WTC11 (cell line): ENCODE data around the gene WRAP73. TPM values are rescaled to one million over a fixed set of nuclear protein-coding genes. Genes with fewer than 3 reads are reported as not detected.

Experiments used
- ATAC-seq: fragments of 200-7000 bp; cut with Tn5 transposase; 2 replicates; pipeline ENCODE4 v1.10.0; 2021; ENCODE audit warnings: mild to moderate bottlenecking, moderate library complexity
- CTCF ChIA-PET: fragments of 300-600 bp; sonication (Branson Sonifier 250); formaldehyde crosslinking; loops from one replicate; lab custom pipeline; 2021; ENCODE audit warnings: antibody characterized with exemption; lab: Charles Lee
- POLR2A ChIA-PET: fragments of 350-600 bp; sonication (Branson Sonifier 250); formaldehyde crosslinking; loops from one replicate; lab custom pipeline; 2021; ENCODE audit warnings: antibody characterized with exemption; lab: Charles Lee
- DNase-seq: peaks from one replicate; pipeline ENCODE4 v3.0.0; 2021; ENCODE audit warnings: low spot score
- H3K27ac Mint-ChIP-seq: 2 replicates; pipeline ENCODE4 v1.8.0; 2021; ENCODE audit warnings: mixed read lengths
- H3K27me3 Mint-ChIP-seq: 2 replicates; pipeline ENCODE4 v1.8.0; 2021; ENCODE audit warnings: low read depth, mild to moderate bottlenecking, moderate library complexity, mixed read lengths
- H3K36me3 Mint-ChIP-seq: 2 replicates; pipeline ENCODE4 v1.8.0; 2021; ENCODE audit warnings: mixed read lengths
- H3K4me1 Mint-ChIP-seq: 2 replicates; pipeline ENCODE4 v1.8.0; 2022; ENCODE audit warnings: mixed read lengths
- H3K4me3 Mint-ChIP-seq: 2 replicates; pipeline ENCODE4 v1.8.0; 2021; ENCODE audit warnings: mild to moderate bottlenecking, moderate library complexity, mixed read lengths
- H3K9me3 Mint-ChIP-seq: 2 replicates; pipeline ENCODE4 v1.8.0; 2021; ENCODE audit warnings: mixed read lengths
- CBFB ChIP-seq: sonication (generic); formaldehyde crosslinking; IDR thresholded peaks from 2 replicates; pipeline ENCODE4 v1.8.1; 2022; ENCODE audit warnings: mild to moderate bottlenecking, low read depth, missing genetic modification reagents
- HMGA2 ChIP-seq: fragments of 250-450 bp; sonication (Bioruptor Pico); IDR thresholded peaks from 2 replicates; pipeline ENCODE4 v1.4.0; 2021; ENCODE audit warnings: mild to moderate bottlenecking, moderate library complexity
- SMAD4 ChIP-seq: sonication (generic); formaldehyde crosslinking; IDR thresholded peaks from 2 replicates; pipeline ENCODE4 v1.8.0; 2022; ENCODE audit warnings: mild to moderate bottlenecking, missing genetic modification reagents
- ZBTB21 ChIP-seq: sonication (generic); formaldehyde crosslinking; IDR thresholded peaks from 2 replicates; pipeline ENCODE4 v1.8.1; 2023; ENCODE audit warnings: mild to moderate bottlenecking, missing genetic modification reagents, borderline replicate concordance
- ZNF121 ChIP-seq: sonication (generic); formaldehyde crosslinking; IDR thresholded peaks from 2 replicates; pipeline ENCODE4 v1.8.0; 2023; ENCODE audit warnings: missing genetic modification reagents
- ZNF671 ChIP-seq: fragments of 250-450 bp; sonication (Bioruptor Pico); IDR thresholded peaks from 2 replicates; pipeline ENCODE4 v1.8.0; 2021; ENCODE audit warnings: mild to moderate bottlenecking
- total RNA-seq: library from RNA; stranded (reverse); gene quantifications from 3 replicates; pipeline ENCODE4 v1.2.3, GENCODE V29; 2021
- TF ChIP-seq, protein P1 (sequence below): fragments of 250-450 bp; sonication (Bioruptor Pico); IDR thresholded peaks from 2 replicates; pipeline ENCODE4 v2.1.2; 2022; ENCODE audit warnings: mild to moderate bottlenecking, moderate library complexity
- TF ChIP-seq, protein P2 (sequence below): fragments of 250-450 bp; sonication (Bioruptor Pico); conservative IDR thresholded peaks from 2 replicates; pipeline ENCODE4 v1.9.0; 2021; ENCODE audit warnings: mild to moderate bottlenecking
- TF ChIP-seq, protein P3 (sequence below): fragments of 250-450 bp; sonication (Bioruptor Pico); IDR thresholded peaks from 2 replicates; pipeline ENCODE4 v1.9.0; 2021; ENCODE audit warnings: mild to moderate bottlenecking
- TF ChIP-seq, protein P4 (sequence below): sonication (generic); formaldehyde crosslinking; IDR thresholded peaks from 2 replicates; pipeline ENCODE4 v1.8.0; 2023; ENCODE audit warnings: missing genetic modification reagents, mild to moderate bottlenecking, borderline replicate concordance
- TF ChIP-seq, protein P5 (sequence below): sonication (generic); formaldehyde crosslinking; IDR thresholded peaks from 2 replicates; pipeline ENCODE4 v1.8.0; 2022; ENCODE audit warnings: mild to moderate bottlenecking, missing genetic modification reagents
- TF ChIP-seq, protein P6 (sequence below): sonication (generic); formaldehyde crosslinking; IDR thresholded peaks from 2 replicates; pipeline ENCODE4 v1.8.1; 2023; ENCODE audit warnings: mild to moderate bottlenecking, missing genetic modification reagents, moderate library complexity
- TF ChIP-seq, protein P7 (sequence below): sonication (generic); formaldehyde crosslinking; IDR thresholded peaks from 2 replicates; pipeline ENCODE4 v1.8.0; 2022; ENCODE audit warnings: mild to moderate bottlenecking, missing genetic modification reagents
- TF ChIP-seq, protein P8 (sequence below): sonication (generic); formaldehyde crosslinking; IDR thresholded peaks from 2 replicates; pipeline ENCODE4 v1.8.1; 2022; ENCODE audit warnings: missing genetic modification reagents, borderline replicate concordance

The WRAP73 gene
- total RNA-seq, 1 experiment from 2014 or later: 39.2 TPM

DNA sequence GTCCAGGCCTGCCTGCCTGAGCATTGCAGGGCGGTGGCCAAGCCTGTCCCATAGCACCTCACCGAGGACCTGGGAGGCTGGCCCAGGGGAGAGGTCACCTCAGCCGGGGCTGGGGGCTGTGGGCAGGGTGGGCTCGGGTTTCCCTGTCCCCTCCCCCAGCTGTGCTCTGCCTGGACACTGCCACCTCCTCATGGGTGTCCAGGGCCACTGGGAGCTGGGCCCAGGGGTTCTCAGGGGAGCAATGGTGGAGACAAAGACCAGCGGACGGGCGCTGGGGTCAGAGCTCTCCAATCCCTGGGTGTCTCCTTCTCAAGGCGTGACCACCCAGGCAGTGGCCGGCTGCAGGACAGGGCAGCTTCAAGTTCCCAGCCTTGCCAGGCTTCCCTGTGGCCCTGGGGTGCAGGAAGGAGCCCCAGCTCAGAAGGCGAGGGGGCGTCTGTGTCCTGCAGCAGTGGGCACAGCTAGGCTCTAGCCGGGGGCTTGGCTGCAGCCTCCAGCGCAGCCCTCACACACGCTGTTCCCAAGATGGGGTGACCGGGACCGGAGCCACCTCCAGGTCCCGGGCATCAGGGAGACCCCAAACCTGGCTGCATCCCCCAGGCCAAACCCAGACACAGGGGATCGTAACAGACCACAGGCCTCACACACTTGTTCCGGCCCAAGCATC is 31.5 kb upstream of the WRAP73 start (continued):
- TF ChIP-seq SMAD4 (CRISPR knock-in tag) (no peak), ZNF671 (CRISPR knock-in tag) (no peak), CBFB (CRISPR knock-in tag) (no peak)
- TF ChIP-seq, protein P1, sequence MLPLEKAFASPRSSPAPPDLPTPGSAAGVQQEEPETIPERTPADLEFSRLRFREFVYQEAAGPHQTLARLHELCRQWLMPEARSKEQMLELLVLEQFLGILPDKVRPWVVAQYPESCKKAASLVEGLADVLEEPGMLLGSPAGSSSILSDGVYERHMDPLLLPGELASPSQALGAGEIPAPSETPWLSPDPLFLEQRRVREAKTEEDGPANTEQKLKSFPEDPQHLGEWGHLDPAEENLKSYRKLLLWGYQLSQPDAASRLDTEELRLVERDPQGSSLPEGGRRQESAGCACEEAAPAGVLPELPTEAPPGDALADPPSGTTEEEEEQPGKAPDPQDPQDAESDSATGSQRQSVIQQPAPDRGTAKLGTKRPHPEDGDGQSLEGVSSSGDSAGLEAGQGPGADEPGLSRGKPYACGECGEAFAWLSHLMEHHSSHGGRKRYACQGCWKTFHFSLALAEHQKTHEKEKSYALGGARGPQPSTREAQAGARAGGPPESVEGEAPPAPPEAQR (CRISPR knock-in tag): no peak
- TF ChIP-seq, protein P2, sequence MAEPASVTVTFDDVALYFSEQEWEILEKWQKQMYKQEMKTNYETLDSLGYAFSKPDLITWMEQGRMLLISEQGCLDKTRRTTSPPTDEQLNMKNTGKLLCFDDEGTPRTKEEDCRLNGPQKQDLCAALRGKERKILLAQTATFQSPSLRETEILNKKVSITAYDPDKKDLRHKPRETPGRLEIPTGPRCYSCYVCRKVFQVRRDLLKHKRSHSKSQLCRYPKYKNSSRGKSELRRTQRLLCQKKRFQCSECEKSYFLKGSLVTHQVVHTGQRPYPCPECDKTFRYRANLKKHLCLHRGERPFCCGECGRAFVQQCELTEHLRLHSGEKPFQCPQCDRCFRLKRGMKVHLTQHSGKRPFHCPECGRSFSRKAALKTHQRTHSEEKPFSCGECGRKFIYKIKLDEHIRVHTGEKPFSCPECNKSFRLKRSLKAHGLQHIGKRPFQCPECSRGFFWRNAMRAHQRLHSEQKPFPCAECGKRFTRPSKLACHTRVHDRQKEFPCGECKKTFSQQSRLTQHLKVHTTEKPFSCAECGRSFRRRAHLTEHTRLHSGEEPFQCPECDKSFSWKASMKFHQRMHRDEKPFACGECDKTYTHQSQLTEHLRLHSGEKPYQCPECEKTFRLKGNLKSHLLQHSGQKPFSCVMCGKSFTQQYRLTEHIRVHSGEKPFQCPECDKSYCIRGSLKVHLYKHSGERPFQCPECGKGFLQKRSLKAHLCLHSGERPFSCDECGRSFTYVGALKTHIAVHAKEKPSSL: no peak

DNA sequence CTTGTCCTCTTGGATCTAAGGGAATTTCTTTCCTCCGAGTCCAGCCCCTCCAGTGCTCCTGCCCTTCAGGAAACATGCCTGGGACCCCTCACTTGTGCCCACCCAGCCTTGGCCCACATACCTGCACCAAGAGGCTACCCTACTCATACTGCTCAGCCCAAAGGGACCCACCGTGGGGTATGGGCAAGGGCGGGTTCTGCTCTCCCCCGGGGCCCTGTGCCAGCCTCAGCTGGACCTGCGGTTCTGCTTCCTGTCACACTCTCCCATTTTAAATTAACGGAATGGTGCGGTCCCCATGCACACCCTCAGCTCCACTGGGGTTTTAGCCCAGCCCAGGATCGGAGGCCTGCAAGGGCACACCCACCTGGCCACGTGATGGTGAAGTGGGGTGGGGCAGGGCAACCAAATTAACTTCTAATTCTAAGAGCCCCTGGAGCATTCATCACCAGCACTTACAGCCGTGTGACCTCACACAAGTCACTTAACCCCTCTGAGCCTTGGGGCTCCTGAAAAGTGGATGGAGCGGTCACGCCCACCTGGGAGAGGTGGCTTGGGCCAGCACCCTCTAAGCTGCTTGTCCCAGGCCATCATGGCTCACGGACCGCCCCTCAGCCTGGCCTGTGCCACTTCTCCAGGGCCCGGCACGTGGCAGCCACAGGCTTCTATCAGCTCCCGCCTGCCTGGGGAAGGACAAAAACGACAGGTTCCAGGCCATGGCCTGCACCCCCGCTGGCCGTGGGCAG is 30.8 kb upstream of the WRAP73 start:
- ATAC-seq (no peak), DNase-seq (no peak)
- H3K27ac Mint-ChIP-seq: no peak overlapping the region
- peaks cover 10% of the 10 kb centered on the region for H3K4me1 Mint-ChIP-seq
- CTCF ChIA-PET: interaction anchor here (0.6 to 4.0 kb wide), 4 partner anchors 15 to 63 kb away, joined by 3 to 17 read pairs (median 6); no protein-coding TSS in a partner anchor
- peaks cover 7% of the 10 kb centered on the region for H3K27me3 Mint-ChIP-seq
- H3K36me3 Mint-ChIP-seq: peaks cover 3% of the 10 kb centered on the region; the same call in 1 of the 2 replicates
- POLR2A ChIA-PET: no interaction called here
- no peak overlapping the region for H3K4me3 Mint-ChIP-seq
- H3K9me3 Mint-ChIP-seq: peaks cover 6% of the 10 kb centered on the region; the same call in 1 of the 2 replicates
- TF ChIP-seq, protein P3, sequence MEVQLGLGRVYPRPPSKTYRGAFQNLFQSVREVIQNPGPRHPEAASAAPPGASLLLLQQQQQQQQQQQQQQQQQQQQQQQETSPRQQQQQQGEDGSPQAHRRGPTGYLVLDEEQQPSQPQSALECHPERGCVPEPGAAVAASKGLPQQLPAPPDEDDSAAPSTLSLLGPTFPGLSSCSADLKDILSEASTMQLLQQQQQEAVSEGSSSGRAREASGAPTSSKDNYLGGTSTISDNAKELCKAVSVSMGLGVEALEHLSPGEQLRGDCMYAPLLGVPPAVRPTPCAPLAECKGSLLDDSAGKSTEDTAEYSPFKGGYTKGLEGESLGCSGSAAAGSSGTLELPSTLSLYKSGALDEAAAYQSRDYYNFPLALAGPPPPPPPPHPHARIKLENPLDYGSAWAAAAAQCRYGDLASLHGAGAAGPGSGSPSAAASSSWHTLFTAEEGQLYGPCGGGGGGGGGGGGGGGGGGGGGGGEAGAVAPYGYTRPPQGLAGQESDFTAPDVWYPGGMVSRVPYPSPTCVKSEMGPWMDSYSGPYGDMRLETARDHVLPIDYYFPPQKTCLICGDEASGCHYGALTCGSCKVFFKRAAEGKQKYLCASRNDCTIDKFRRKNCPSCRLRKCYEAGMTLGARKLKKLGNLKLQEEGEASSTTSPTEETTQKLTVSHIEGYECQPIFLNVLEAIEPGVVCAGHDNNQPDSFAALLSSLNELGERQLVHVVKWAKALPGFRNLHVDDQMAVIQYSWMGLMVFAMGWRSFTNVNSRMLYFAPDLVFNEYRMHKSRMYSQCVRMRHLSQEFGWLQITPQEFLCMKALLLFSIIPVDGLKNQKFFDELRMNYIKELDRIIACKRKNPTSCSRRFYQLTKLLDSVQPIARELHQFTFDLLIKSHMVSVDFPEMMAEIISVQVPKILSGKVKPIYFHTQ (CRISPR knock-in tag): no peak
- TF ChIP-seq ZBTB21 (no peak), ZNF121 (CRISPR knock-in tag) (no peak), HMGA2 (CRISPR knock-in tag) (no peak)
- TF ChIP-seq, protein P4, sequence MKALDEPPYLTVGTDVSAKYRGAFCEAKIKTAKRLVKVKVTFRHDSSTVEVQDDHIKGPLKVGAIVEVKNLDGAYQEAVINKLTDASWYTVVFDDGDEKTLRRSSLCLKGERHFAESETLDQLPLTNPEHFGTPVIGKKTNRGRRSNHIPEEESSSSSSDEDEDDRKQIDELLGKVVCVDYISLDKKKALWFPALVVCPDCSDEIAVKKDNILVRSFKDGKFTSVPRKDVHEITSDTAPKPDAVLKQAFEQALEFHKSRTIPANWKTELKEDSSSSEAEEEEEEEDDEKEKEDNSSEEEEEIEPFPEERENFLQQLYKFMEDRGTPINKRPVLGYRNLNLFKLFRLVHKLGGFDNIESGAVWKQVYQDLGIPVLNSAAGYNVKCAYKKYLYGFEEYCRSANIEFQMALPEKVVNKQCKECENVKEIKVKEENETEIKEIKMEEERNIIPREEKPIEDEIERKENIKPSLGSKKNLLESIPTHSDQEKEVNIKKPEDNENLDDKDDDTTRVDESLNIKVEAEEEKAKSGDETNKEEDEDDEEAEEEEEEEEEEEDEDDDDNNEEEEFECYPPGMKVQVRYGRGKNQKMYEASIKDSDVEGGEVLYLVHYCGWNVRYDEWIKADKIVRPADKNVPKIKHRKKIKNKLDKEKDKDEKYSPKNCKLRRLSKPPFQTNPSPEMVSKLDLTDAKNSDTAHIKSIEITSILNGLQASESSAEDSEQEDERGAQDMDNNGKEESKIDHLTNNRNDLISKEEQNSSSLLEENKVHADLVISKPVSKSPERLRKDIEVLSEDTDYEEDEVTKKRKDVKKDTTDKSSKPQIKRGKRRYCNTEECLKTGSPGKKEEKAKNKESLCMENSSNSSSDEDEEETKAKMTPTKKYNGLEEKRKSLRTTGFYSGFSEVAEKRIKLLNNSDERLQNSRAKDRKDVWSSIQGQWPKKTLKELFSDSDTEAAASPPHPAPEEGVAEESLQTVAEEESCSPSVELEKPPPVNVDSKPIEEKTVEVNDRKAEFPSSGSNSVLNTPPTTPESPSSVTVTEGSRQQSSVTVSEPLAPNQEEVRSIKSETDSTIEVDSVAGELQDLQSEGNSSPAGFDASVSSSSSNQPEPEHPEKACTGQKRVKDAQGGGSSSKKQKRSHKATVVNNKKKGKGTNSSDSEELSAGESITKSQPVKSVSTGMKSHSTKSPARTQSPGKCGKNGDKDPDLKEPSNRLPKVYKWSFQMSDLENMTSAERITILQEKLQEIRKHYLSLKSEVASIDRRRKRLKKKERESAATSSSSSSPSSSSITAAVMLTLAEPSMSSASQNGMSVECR: no peak
- TF ChIP-seq, protein P5, sequence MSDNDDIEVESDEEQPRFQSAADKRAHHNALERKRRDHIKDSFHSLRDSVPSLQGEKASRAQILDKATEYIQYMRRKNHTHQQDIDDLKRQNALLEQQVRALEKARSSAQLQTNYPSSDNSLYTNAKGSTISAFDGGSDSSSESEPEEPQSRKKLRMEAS (CRISPR knock-in tag): no peak
- TF ChIP-seq, protein P6, sequence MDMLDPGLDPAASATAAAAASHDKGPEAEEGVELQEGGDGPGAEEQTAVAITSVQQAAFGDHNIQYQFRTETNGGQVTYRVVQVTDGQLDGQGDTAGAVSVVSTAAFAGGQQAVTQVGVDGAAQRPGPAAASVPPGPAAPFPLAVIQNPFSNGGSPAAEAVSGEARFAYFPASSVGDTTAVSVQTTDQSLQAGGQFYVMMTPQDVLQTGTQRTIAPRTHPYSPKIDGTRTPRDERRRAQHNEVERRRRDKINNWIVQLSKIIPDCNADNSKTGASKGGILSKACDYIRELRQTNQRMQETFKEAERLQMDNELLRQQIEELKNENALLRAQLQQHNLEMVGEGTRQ (CRISPR knock-in tag): peak; percentile 23; the same call in 1 of the 2 replicates
- TF ChIP-seq, protein P7, sequence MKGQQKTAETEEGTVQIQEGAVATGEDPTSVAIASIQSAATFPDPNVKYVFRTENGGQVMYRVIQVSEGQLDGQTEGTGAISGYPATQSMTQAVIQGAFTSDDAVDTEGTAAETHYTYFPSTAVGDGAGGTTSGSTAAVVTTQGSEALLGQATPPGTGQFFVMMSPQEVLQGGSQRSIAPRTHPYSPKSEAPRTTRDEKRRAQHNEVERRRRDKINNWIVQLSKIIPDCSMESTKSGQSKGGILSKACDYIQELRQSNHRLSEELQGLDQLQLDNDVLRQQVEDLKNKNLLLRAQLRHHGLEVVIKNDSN (CRISPR knock-in tag): peak; percentile 33; the same call in 1 of the 2 replicates
- TF ChIP-seq, protein P8, sequence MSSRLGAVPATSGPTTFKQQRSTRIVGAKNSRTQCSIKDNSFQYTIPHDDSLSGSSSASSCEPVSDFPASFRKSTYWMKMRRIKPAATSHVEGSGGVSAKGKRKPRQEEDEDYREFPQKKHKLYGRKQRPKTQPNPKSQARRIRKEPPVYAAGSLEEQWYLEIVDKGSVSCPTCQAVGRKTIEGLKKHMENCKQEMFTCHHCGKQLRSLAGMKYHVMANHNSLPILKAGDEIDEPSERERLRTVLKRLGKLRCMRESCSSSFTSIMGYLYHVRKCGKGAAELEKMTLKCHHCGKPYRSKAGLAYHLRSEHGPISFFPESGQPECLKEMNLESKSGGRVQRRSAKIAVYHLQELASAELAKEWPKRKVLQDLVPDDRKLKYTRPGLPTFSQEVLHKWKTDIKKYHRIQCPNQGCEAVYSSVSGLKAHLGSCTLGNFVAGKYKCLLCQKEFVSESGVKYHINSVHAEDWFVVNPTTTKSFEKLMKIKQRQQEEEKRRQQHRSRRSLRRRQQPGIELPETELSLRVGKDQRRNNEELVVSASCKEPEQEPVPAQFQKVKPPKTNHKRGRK (CRISPR knock-in tag): no peak
- TF ChIP-seq, protein P1 (CRISPR knock-in tag): no peak
